Type B pancreatic cell (in vitro differentiated cells): Measurements from ENCODE around the gene STK35. TPM values are rescaled to one million over a fixed set of nuclear protein-coding genes. Genes with fewer than 3 reads are reported as not detected.

Experiments
- DNase-seq: peaks from one replicate; pipeline ENCODE4 v3.0.0; 2021; ENCODE audit warnings: mixed read lengths; ENCODE audit not compliant: unreplicated experiment; ENCODE audit errors: extremely low spot score
- H3K27ac Mint-ChIP-seq: 2 replicates; pipeline ENCODE4 v1.8.0; 2021; ENCODE audit warnings: mild to moderate bottlenecking, mixed read lengths
- H3K27me3 Mint-ChIP-seq: 2 replicates; pipeline ENCODE4 v1.8.0; 2021; ENCODE audit warnings: mixed read lengths
- H3K36me3 Mint-ChIP-seq: 2 replicates; pipeline ENCODE4 v1.8.0; 2021; ENCODE audit warnings: mixed read lengths
- H3K4me1 Mint-ChIP-seq: one replicate; pipeline ENCODE4 v1.8.0; 2021; ENCODE audit warnings: mixed read lengths; ENCODE audit not compliant: unreplicated experiment
- H3K4me3 Mint-ChIP-seq: 2 replicates; pipeline ENCODE4 v1.8.0; 2021; ENCODE audit warnings: mild to moderate bottlenecking, mixed read lengths
- H3K9me3 Mint-ChIP-seq: 2 replicates; pipeline ENCODE4 v1.8.0; 2021; ENCODE audit warnings: mixed read lengths
- total RNA-seq: library from RNA; stranded (reverse); gene quantifications from 2 replicates; pipeline ENCODE4 v1.2.1, GENCODE V29; 2021; ENCODE audit warnings: low replicate concordance
- TF ChIP-seq, protein P1 (sequence below): fragments of 200-600 bp; sonication (generic); conservative IDR thresholded peaks from 2 replicates; pipeline ENCODE4 v1.5.0; 2021; ENCODE audit warnings: antibody characterized with exemption, mild to moderate bottlenecking

The STK35 gene
- total RNA-seq, 1 donor from 2014 or later = 28.3 TPM

DNA sequence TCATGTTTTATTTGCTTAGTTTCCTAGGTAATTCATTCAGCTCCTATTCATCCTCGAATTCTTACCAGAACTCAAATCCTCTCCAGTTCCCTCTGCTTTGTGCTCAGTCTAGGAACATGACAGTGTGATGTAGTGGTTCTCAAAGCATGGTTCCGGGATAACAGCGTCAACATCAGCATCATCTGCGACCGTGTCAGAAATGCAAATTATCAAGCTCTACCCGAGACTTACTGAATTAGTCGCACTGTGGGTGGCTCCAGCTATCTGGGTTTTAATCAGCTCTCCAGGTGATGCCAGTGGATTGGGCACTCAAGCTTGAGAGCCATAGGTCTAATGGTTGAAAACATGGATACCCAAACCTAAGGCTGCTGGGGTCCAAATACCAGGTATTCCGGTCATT, 7.7 kb upstream of the STK35 start:
- no peak for DNase-seq
- H3K4me1 Mint-ChIP-seq = no peaks in the 10 kb centered on the region
- no peaks in the 10 kb centered on the region for H3K9me3 Mint-ChIP-seq
- no peak overlapping the region for H3K4me3 Mint-ChIP-seq
- H3K27ac Mint-ChIP-seq = no peak overlapping the region
- TF ChIP-seq, protein P1, sequence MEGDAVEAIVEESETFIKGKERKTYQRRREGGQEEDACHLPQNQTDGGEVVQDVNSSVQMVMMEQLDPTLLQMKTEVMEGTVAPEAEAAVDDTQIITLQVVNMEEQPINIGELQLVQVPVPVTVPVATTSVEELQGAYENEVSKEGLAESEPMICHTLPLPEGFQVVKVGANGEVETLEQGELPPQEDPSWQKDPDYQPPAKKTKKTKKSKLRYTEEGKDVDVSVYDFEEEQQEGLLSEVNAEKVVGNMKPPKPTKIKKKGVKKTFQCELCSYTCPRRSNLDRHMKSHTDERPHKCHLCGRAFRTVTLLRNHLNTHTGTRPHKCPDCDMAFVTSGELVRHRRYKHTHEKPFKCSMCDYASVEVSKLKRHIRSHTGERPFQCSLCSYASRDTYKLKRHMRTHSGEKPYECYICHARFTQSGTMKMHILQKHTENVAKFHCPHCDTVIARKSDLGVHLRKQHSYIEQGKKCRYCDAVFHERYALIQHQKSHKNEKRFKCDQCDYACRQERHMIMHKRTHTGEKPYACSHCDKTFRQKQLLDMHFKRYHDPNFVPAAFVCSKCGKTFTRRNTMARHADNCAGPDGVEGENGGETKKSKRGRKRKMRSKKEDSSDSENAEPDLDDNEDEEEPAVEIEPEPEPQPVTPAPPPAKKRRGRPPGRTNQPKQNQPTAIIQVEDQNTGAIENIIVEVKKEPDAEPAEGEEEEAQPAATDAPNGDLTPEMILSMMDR = no peak
- peaks cover 54% of the 10 kb centered on the region for H3K27me3 Mint-ChIP-seq
- H3K36me3 Mint-ChIP-seq = no peaks in the 10 kb centered on the region

- Mint-ChIP-seq H3K4me3 (peak overlapping the region; percentile 92), H3K4me1 (peaks cover 29% of the 10 kb centered on the region), H3K36me3 (peaks cover 13% of the 10 kb centered on the region), H3K27ac (peak overlapping the region; percentile 100), H3K27me3 (peaks cover 4% of the 10 kb centered on the region), H3K9me3 (no peaks in the 10 kb centered on the region)
- TF ChIP-seq, protein P1 = no peak
- DNase-seq = peak; percentile 91
These were observed 398 bp downstream of the STK35 start for GRCh38 chr20:2101865-2102584.

- H3K36me3 Mint-ChIP-seq = peaks cover 13% of the 10 kb centered on the region
- H3K9me3 Mint-ChIP-seq = no peaks in the 10 kb centered on the region
- peaks cover 33% of the 10 kb centered on the region for H3K4me1 Mint-ChIP-seq
- TF ChIP-seq, protein P1 = no peak
- peak overlapping the region; percentile 98 for H3K4me3 Mint-ChIP-seq
- peaks cover 3% of the 10 kb centered on the region for H3K27me3 Mint-ChIP-seq
- peak; percentile 85 for DNase-seq
- peak overlapping the region; percentile 100 for H3K27ac Mint-ChIP-seq
These were observed 1.2 kb downstream of the STK35 start for GRCh38 chr20:2102585-2103460.

- Mint-ChIP-seq H3K27ac (peak overlapping the region; percentile 93), H3K36me3 (peaks cover 13% of the 10 kb centered on the region)
- DNase-seq = no peak
These were observed 2.0 kb downstream of the STK35 start for GRCh38 chr20:2103461-2104153.

DNA sequence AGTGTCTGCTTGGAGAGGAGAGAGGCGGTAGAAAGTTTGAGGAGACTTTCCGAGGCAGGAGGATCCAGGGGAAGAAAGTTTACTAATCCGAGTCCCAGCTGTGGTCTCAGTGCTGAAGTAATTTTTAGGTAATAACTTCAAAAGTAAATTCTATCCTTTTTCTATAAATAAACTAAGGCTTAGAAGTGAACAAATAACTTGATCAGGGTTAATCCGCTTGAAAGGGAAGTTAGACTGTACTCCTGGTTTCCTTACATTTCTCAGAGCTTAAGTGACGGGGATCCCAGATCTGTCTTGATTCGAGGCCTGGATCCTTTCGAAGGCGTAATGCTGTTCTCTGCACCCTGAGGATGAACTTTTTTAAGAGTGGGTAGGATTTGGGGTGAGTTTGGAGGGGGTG, 2.6 kb downstream of the STK35 start:
- Mint-ChIP-seq H3K36me3 (peaks cover 13% of the 10 kb centered on the region), H3K27ac (peak overlapping the region; percentile 93), H3K9me3 (no peaks in the 10 kb centered on the region), H3K4me3 (peak overlapping the region; percentile 98), H3K27me3 (no peaks in the 10 kb centered on the region), H3K4me1 (peaks cover 42% of the 10 kb centered on the region)
- TF ChIP-seq, protein P1 = no peak
- no peak for DNase-seq

More at GRCh38 chr20:2103461-2104153, 2.0 kb downstream of the STK35 start:
- TF ChIP-seq, protein P1 = no peak
- Mint-ChIP-seq H3K9me3 (no peaks in the 10 kb centered on the region), H3K27me3 (peaks cover 3% of the 10 kb centered on the region), H3K4me1 (peaks cover 36% of the 10 kb centered on the region), H3K4me3 (peak overlapping the region; percentile 98)
